HG03432 (cell line): ENCODE results near the gene FOLR3.
"Not testable (repeated sequence)": the region's sequence is repeated elsewhere in the genome, so short reads cannot be mapped to it uniquely, and the experiment has no call there.

Experiments used
- ATAC-seq: cut with Tn5 transposase; IDR thresholded peaks from one replicate; pipeline ENCODE4 v1.9.1; 2021; ENCODE audit warnings: mild to moderate bottlenecking, moderate library complexity; ENCODE audit not compliant: unreplicated experiment

The FOLR3 gene

DNA sequence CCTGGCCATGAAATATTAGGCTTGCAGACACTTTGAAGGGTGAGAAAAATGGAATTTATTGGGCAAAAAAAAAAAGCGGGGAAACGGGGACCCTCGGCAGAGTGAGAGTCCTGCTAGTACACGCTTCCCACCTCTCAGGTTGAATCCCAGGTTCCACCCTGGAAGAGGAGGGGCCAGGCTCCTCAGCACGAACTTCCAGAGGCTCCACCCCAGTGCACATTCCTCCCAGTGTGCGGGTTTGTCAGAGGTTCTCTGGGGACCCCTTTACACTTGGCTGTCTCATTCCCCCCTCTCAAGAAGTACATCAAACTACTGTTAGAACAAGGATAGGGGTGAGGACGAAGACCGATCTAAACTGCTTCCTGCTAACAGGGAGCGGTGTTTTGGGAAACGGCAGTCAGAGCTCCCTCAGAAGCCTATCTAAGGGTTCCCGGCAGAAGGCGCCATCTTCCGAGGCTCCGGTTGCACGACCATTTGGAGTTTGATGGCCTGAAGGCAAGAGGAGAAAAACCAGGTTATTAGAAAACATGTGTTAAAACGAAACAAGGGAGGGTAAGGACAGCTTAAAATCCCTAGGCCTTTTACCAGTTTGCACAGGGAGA is 27.5 kb downstream of the FOLR3 start:
- no peak for ATAC-seq

DNA sequence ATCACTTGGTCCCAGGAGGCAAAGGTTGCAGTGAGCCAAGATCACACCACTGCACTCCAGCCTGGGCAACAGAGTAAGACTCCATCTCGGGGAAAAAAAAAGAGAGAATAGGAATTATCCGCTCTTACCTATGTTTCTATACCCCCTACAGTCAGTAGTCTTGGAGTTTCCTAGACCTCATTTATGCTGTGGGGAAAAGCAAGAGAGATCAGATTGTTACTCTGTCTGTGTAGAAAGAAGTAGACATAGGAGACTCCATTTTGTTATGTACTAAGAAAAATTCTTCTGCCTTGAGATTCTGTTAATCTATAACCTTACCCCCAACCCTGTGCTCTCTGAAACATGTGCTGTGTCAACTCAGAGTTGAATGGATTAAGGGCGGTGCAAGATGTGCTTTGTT is 28.7 kb downstream of the FOLR3 start:
- ATAC-seq = not testable (repeated sequence)

DNA sequence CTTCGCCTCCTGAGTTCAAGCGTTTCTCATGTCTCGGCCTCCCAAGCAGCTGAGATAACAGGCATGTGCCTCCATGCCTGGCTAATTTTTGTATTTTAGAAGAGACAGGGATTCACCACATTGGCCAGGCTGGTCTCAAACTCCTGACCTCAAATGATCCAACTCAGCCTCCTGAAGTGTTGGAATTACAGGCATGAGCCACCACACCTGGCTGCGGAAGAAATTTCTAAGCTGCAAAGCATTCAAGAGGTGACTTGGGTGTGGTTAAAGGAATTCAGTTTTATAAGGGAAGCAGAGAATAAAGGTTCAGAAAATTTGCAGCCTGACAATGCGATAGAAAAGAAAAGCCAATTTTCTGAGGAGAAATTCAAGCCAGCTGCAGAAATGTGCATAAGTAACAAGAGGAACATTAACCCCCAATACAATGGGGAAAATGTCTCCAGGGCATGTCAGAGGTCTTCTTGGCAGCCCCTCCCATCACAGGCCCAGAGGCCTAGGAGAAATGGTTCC is 33.6 kb downstream of the FOLR3 start:
- not testable (repeated sequence) for ATAC-seq

DNA sequence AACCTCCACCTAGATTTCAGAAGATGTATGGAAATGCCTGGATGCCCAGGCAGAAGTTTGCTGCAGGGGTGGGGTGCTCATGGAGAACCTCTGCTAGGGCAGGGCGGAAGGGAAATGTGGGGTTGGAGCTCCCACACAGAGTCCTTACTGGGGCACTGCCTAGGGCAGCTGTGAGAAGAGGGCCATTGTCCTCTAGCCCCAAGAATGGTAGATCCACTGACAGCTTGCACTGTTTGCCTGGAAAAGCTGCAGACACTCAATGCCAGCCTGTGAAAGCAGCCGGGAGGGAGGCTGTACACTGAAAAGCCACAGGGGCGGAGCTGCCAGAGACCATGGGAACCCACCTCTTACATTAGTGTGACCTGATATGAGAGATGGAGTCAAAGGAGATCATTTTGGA is 34.2 kb downstream of the FOLR3 start:
- ATAC-seq = not testable (repeated sequence)

DNA sequence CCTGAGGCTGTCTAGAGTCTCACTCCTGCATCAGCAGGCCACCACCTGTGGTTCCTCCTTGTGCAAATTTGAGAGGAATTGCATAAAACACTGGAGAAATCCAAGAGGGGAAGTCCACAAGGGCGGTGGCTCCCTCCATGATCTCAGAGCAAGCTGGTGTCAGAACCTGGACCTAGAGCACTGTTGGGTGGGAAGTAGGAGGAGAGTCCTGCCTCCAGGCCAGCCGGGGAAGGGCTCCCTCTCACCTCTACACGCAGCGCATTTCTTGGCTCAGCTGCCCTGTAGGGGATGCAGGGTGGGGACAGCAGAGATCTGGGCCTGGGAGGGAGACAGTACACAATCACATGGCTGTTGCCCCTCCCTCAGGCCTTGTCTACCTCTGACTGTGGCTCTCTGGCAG is 36.5 kb downstream of the FOLR3 start:
- ATAC-seq = not testable (repeated sequence)

DNA sequence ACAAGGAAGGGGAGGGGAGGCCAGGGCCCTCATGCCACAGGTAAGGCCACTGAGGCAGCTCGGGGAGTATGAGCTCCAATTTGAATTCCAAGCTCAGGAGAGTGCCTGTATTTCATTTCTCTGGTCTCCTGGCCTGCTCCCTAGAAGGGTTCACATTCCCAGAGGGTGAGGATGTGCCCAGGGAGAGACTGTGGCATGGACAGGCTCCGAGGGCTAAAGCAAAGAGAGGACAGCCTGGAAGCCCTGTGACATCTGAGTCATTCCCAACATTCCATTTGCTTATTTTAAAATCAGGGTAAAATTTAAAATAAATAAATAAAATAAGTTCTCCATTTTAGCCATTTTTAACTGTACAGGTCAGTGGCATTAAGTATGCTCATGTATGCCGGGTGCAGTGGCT is 37.8 kb downstream of the FOLR3 start:
- no peak for ATAC-seq

DNA sequence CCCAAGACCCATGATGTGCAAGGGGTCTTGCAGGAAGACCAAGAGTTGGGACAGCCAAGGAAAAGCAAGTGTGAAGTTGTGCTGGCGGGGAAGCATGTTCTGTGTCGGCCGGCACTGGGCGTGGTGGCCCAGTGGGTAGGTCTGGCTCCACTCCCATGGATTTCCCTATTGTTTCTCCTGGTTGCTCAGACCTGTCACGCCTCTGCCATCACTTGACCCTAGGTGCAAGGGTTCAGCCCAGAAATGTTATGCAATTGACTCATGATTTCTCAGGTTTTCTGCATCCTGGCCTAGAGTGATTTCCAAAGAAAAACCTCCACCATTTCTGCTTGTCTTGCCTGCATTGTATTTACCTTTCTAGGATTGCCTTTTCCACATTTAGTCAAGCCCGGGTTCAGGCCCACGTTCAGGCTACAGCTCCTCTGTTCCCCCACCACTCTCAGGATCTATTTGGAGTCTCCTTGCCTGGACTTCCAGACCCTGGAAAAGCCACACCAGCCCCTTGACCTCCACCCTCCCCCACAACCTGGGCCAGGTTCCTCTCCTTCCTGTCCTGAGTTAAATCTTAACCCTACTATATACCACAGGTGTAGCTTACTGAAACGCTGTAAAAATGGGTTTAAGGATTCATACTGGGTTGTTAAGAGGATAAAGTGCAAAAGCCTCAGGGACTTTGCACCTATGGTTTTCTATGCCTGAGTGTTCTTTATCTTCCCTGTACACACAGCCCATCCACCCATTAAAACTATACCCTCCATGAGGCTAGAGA is 39.0 kb downstream of the FOLR3 start:
- ATAC-seq = no peak

DNA sequence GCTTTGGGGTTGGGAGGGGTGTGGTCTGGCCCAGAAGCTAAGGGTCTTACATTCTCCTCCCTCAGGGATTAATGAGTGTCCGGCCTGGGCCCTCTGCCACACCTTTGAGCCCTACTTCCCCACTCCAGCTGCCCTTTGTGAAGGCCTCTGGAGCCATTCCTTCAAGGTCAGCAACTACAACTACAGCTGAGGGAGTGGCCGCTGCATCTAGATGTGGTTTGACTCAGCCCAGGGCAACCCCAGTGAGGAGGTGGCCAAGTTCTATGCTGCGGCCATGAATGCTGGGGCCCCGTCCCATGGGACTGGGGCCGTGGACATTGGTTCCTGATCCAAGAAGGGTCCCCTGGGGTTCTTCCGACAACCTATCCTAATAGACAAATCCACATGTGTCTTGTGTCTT is 42.1 kb downstream of the FOLR3 start:
- no peak for ATAC-seq

DNA sequence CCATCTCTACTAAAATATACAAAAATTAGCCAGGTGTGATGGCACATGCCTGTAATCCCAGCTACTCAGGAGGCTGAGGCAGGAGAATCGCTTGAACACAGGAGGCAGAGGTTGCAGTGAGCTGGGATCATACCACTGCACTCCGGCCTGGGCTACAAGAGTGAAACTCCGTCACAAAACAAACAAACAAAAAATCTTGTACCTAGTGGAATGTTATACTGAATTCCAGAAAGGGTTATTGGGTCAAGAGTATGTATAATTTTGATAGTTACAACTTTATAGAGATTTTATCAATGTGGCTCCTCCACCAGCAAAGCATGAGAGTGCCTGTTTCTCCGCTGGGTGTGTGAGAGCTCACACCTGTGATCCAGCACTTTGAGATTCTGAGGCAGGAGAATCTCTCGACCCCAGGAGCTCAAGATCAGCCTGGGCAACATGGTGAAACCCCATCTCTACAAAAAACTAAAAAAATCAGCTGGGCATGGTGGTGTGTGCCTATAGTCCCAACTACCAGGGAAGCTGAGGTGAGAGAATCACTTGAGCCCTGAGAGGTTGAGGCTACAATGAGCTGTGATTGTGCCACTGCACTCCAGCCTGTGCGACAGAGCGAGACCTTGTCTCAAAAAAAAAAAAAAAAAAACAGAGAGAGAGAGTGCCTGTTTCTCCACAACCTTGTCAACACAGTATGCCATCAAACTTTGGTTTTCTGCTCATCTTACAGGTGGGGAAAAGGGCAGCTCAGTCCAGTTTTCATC is 43.7 kb downstream of the FOLR3 start:
- no peak for ATAC-seq

DNA sequence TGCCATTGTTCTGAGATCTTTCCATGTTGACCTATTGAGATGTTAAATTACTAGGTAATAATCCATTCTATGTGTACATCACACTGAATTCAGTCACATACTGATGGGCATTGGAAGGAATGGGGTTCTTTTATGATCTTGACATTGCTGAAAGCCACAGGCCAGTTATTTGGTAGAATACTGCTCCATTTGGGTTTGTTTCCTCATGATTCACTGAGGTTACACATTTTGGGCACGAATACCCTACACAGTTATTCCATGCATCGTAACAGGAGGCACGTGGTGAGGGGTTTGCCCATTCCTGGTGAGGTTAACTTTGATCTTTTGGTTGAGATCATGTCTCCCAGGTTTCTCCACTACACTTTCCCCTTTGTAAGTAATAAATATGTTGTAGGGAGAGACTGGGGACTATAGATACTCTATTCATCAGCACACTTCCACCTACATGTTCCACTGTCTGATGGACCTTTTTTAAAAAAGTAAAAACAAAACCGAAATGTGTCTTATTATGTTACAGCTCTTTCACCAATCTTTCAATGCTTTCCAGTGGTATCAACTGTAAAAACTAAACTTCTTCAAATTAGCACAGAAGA is 44.4 kb downstream of the FOLR3 start:
- no peak for ATAC-seq

DNA sequence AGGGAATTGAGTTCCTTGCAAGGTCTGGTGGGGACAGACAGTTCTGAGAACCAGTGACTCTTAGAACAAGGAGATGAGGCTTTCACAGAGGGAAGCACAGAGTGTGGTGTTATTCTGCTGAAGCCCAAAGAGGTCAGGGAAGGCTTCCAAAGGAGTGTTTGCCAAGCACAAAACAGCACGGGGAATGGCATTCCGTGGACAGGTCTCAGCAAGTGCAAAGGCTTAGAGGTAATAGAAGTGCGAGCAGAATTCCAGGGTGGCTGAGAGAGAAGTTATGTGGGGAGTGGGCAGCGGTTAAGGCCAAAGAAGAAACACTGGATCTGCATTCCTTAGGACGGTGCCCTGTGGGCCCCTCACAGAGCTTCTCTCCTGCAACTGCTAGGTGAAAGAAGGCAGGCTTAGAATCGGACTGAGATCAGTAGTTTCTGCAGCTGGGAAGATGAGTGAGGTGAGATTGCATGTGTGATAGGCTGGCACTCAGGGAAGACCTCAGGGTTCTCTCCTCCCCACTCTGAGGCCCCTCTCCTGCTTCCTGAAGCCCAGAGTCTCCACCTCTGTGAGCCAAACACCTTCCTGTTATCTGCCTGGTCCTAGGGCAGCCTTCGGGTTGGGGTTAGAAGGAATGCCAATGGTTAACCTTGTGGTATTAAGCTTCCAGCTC is 45.5 kb downstream of the FOLR3 start:
- ATAC-seq = not testable (repeated sequence)

DNA sequence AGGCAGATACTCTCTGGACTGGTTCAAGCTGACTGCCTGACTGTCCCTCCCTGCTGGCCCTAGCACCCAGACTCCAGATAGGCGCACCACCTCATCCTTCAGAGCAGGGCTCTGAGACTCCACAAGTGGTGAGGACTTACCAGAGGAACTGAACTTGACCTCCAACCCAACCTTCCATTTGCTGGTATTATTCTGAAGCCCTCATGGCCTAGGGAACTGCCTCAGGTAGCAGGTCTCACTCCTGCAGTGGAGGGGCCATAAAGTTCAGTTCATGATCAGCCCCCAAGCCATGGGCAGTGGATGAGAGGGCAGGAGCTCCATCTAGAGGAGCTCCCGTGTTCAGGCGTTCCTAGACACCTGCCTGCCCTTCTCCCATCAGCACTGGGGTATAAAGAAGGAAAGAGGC is 46.0 kb downstream of the FOLR3 start:
- ATAC-seq = not testable (repeated sequence)

DNA sequence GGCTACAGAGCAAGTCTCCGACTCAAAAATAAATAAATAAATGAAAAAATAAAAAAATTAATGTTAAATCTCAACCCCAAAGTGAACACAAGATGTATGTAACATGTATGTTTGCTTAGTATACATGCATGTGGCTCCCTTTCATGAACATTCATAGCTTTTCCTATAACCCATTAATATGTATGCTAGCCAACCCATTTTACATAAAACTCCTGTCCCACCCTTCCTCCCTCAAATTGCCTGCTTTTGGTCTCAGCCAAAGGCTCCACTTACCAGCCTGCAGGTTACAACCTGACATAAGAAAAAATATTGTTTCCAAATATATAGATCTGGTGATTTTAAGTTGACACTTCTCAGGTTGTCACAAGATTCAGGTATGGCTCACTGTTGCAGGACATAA is 52.7 kb downstream of the FOLR3 start:
- no peak for ATAC-seq
